Epithelial cell of proximal tubule (primary cell): ENCODE measurements around the gene QRFP. TPM values are rescaled to one million over a fixed set of nuclear protein-coding genes. Genes with fewer than 3 reads are reported as not detected.
"Not testable (repeated sequence)": the region's sequence is repeated elsewhere in the genome, so short reads cannot be mapped to it uniquely, and the experiment has no call there.

ENCODE experiments used
- DNase-seq: peaks from one replicate; pipeline ENCODE4 v3.0.0-alpha.2; 2011; ENCODE audit warnings: low read depth
- H3K4me3 ChIP-seq: 2 replicates; pipeline ENCODE4 v1.5.1; 2011; ENCODE audit warnings: low read depth, mild to moderate bottlenecking, low read length
- CTCF ChIP-seq: conservative IDR thresholded peaks from 2 replicates; pipeline ENCODE4 v1.5.1; 2012; ENCODE audit warnings: low read depth, mild to moderate bottlenecking, low read length
- total RNA-seq: library from RNA; depleted of rRNA; stranded (reverse); fragments of >200 nt; gene quantifications from 2 replicates; pipeline ENCODE4 v1.2.3, GENCODE V29; 2015

Gene QRFP
- total RNA-seq, 1 donor from 2014 or later, result not detected

- H3K4me3 ChIP-seq, result no peak overlapping the region
- DNase-seq, result no peak
- TF ChIP-seq CTCF, result no peak
Observed at GRCh38 chr9:130911254-130912049, 14.8 kb upstream of the QRFP start.

DNA sequence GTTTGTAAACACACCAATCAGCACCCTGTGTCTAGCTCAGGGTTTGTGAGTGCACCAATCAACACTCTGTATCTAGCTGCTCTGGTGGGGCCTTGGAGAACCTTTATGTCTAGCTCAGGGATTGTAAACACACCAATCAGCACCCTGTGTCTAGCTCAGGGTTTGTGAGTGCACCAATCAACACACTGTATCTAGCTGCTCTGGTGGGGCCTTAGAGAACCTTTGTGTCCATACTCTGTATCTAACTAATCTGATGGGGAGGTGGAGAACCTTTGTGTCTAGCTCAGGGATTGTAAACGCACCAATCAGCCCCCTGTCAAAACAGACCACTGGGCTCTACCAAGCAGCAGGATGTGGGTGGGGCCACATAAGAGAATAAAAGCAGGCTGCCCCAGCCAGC is 14.1 kb upstream of the QRFP start:
- not testable (repeated sequence) for H3K4me3 ChIP-seq, DNase-seq

DNA sequence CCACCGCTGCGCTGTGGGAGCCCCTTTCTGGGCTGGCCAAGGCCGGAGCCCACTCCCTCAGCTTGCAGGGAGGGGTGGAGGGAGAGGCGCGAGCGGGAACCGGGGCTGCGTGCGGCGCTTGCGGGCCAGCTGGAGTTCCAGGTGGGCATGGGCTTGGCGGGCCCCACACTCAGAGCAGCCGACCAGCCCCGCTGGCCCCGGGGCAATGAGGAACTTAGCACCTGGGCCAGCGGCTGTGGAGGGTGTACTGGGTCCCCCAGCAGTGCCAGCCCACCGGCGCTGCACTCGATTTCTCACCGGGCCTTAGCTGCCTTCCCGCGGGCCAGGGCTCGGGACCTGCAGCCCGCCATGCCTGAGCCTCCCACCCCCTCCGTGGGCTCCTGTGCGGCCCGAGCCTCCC is 13.4 kb upstream of the QRFP start:
- not testable (repeated sequence) for H3K4me3 ChIP-seq, DNase-seq

DNA sequence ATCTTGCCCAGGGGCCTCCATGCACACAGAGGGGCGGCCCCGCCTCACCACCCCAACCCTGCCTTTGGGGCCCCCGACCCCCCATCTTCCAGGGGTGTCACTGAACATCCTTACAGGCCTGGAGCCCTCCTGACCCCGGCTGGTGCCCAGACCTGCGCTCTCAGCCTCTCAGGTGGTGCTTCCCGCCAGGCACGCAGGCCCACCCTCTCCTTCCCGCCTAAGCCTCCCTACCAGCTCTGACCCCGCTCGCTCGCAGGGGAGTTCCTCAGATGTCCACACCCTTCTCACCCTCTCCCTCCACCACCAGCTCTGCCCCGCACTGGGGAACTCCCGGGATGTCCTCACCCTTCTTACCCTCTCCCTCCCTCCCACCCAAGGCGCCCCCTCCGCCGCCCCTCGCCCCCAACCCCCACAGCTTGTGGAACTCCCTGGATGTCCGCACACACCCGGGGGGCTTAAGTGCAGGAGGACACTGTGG is 12.3 kb upstream of the QRFP start:
- DNase-seq, result no peak
- TF ChIP-seq CTCF, result no peak

DNA sequence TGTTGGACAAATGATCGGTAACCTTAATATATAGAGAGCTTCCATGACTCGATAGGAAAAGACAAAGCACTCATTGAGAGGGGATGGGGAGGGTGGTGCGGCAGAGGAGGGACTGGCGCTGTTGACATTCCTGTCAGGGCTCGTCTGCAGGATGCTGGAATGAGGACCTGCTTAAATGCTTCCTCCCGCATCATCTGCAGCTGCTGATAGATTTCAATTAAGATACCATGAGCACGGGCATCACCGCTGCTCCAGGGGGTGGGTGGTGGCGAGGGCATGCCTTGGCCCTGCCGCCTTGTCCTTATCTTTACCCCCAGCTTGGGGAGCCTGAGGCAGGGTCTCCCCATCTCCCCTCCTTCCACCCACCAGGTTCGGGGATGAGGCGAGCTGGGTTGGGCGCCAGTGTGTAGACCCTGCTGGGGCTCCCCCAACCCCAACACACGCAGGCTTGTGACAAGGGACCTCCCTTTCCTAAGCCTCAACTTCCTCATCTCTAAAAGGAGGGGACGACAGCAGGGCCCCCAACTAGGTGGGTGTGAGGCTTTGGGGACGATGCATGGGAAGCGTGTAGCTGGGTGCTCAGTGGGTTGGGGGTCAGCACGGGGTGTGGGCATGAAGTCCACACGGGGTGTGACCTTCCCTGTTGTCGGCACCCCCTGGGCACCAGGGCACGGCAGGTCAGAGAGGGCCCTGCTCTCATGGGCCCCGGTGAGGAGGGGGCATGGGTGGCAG is 11.7 kb upstream of the QRFP start:
- H3K4me3 ChIP-seq, result no peak overlapping the region

More for the DNA sequence above, 12.3 kb upstream of the QRFP start:
- H3K4me3 ChIP-seq, result no peak overlapping the region

GRCh38 chr9:130906735-130907416 is 10.3 kb upstream of the QRFP start:
- TF ChIP-seq CTCF, result no peak
- no peak overlapping the region for H3K4me3 ChIP-seq
- no peak for DNase-seq

More for the DNA sequence above, 11.7 kb upstream of the QRFP start:
- TF ChIP-seq CTCF, result no peak
- no peak for DNase-seq

GRCh38 chr9:130905902-130906734 is 9.5 kb upstream of the QRFP start:
- no peak for TF ChIP-seq CTCF

More at GRCh38 chr9:130905902-130906734, 9.5 kb upstream of the QRFP start:
- H3K4me3 ChIP-seq, result no peak overlapping the region
- no peak for DNase-seq
